HG03565 (cell line): ENCODE data around the gene ENOX2.
"Not testable (repeated sequence)": the region's sequence is repeated elsewhere in the genome, so short reads cannot be mapped to it uniquely, and the experiment has no call there.

ENCODE experiments used
- ATAC-seq: cut with Tn5 transposase; IDR thresholded peaks from one replicate; pipeline ENCODE4 v1.9.1; 2021; ENCODE audit warnings: mild to moderate bottlenecking, moderate library complexity; ENCODE audit not compliant: unreplicated experiment

Gene ENOX2

DNA sequence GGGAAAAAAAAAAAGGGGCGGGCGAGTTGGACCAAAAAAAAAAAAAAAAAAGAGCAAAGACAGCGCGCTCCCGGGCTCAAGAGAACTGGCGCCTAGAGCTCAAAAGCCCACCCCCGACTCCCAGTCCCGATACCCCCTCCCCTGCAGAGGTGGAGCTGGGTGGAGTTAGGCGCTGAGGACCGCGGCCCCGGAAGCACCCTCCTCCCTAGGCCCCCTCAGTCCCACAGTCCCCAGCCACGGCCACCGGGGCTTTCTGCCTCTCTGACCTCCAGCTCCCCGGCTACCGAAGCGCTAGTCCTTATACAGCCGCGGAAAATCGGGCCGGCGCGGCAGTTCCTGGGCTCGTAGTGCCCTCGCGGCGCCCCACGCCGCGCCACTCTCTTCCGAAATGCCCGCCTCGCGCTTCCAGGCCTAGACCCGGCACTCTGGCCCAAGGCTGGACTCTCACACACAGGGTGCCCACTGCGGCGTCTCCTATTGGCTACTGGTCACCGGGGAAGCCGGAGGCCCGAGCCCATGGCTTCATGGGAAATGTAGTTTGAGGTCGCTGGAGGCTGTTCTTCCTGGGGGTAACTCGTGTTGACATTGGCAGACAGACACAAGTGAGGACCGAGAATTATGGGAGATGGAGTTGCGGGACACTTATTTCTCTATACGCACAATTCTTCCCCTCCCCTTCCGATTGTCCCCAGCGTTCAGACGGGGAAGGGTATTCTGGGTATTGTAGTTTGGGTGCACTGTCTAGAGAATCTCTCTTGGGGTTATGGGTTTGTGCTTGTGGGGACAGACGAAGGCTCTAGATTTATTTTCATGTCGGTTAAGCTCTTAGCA is at the start of gene ENOX2:
TSS of gene ENOX2 (minus strand) at position 427 of the 831 bp plus-strand sequence. CDS start 199,993 bp downstream, outside the sequence.
- ATAC-seq: peak; percentile 96

DNA sequence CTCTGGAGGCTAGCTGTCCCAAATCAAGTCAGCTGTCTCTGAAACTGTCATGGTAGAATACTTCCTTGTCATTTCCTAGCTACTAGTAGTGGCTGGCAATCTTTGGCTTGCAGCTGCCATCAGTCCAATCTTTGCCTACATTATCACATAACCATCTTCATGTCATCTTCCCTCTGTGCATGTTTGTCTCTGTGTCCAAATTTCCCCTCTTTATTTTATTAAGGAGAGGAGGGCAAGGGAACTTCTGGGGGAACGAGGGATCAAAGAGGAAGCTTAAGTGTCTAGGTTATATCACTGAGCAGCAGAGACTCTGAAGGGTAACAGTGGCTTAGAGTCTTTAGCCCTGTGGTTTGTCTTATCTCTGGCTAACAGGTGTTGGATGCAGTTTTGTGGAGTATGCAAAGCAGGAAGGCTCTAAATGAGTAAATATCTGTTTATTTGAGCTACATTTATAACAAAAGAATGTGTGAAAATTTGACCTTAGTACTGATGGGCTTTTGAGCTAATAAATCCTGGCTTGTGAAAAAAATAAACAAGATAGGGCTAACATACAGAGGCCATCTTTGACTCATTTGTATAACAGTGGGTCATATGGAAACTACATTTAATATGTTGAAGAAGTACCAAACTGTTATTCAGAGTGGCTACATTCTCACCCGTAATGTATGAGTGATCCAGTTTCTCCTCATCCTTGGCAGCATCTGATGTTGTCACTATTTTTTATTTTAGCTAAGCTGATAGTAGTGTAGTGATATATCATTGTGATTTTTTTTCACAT is 49.4 kb upstream of the ENOX2 start:
- ATAC-seq: peak; percentile 94

DNA sequence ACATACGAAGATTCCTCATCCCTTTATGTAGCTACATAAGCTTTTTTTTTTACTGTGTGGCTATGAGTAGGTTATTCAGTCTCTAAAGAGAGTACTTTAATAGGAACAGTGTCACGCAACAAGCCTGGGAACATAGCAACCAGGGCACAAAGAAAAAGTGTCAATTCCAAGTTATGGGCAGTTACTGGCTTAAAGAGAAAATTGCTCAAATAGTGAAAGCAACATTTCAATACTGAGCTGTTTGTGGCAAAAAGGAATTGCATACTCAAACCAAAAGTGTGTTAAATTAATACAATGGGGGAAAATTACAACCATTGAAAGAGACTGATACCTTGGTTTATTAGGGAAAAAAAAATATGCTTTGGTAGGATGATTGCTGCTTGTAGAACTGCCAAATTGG is 41.2 kb upstream of the ENOX2 start:
- ATAC-seq: no peak

GRCh38 chrX:130937101-130937500 is 34.1 kb upstream of the ENOX2 start:
- no peak for ATAC-seq

DNA sequence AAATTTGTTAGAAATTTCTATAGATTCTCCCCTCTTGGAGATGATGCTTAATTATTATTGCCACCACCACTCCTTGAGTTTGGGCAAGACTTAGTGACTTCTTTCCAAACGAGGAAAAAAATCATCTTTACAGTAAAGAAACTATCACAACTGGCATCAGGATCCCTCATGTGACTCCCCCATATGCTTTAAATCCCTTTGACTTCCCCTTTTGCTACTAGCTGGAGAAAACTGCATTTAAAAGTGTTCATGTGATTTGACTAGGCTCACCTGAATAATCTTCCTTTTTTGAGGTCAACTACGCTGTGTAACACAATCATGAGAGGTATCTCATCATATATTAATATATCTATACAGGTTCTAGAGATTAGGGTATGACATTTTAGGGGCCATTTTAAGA is 30.3 kb upstream of the ENOX2 start:
- no peak for ATAC-seq

- not testable (repeated sequence) for ATAC-seq
Observed at GRCh38 chrX:130920405-130920804, 17.4 kb upstream of the ENOX2 start.

DNA sequence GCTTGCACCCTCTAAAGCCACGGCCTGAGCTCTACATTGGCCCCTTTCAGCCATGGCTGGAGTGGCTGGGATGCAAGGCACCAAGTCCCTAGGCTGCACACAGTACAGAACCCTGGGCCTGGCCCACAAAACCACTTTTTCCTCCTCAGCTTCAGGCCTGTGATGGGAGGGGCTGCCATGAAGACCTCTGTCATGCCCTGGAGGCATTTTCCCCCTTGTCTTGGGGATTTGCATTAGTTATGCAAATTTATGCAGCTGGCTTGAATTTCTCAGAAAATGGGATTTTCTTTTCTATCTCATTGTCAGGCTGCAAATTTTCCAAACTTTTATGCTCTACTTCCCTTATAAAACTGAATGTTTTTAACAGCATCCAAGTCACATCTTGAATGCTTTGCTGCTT is 16.7 kb upstream of the ENOX2 start:
- ATAC-seq: not testable (repeated sequence)

GRCh38 chrX:130918498-130918897 is 15.5 kb upstream of the ENOX2 start:
- not testable (repeated sequence) for ATAC-seq

GRCh38 chrX:130916636-130917422 is 13.8 kb upstream of the ENOX2 start:
- ATAC-seq: no peak

- no peak for ATAC-seq
Observed at GRCh38 chrX:130915302-130915701, 12.3 kb upstream of the ENOX2 start.

- ATAC-seq: no peak
Observed at GRCh38 chrX:130909469-130910136, 6.6 kb upstream of the ENOX2 start.

DNA sequence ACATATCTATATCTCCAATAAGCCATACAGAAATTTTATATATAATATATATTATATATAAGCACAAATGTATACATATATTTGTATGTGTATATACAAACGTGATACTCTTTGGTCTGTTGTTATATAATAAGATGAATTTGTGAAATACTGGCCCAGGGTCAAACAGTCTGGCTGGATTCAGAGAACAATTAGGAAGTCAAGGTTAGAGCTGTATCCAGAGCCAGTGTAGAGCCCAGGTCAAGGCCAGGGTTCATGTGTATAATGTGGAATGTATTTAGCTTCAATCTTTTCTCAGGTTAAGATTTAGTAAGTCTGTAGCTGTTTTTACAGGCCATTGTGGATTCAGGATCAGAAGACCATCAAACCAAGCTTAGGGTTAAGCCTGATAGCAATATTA is 3.8 kb upstream of the ENOX2 start:
- ATAC-seq: no peak

DNA sequence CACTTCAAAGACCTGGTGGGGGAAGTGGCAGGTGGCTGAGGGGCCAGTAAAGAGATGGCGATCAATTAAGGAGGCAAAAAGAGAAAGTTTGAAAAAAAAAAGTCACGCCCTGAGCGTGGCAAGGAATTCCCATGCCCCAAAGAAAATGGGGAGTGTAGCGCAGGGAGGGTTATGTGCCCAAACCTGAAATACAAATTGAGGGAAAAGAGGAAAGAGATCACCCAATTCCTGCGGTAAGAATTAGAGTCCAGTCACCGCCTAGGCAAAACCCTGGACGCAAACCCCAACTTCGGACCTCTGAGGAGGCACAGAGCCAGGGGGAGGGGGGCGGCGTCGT is 595 bp downstream of the ENOX2 start:
- no peak for ATAC-seq

GRCh38 chrX:130896802-130897501 is 6.1 kb downstream of the ENOX2 start:
- ATAC-seq: no peak

- ATAC-seq: no peak
Observed at GRCh38 chrX:130896026-130896425, 7.0 kb downstream of the ENOX2 start.

DNA sequence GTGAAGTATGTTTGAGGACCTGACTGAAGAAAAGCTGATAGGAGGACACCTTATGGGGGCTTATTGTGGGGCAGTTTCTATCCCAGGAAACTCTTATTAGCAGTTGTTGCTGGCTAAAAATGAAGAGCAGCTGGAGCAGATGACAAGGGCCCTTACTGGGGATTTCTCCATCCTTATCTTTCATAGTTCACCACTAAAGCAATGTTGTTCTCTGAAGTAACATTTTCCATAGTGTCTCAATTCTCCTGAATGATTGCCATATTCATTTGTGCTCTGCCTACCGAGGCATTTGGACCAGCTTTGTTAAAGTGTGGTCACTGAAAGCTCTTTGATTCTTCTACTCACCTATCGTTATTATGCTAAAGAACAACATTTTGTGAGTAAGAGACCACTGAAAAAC is 7.7 kb downstream of the ENOX2 start:
- no peak for ATAC-seq

DNA sequence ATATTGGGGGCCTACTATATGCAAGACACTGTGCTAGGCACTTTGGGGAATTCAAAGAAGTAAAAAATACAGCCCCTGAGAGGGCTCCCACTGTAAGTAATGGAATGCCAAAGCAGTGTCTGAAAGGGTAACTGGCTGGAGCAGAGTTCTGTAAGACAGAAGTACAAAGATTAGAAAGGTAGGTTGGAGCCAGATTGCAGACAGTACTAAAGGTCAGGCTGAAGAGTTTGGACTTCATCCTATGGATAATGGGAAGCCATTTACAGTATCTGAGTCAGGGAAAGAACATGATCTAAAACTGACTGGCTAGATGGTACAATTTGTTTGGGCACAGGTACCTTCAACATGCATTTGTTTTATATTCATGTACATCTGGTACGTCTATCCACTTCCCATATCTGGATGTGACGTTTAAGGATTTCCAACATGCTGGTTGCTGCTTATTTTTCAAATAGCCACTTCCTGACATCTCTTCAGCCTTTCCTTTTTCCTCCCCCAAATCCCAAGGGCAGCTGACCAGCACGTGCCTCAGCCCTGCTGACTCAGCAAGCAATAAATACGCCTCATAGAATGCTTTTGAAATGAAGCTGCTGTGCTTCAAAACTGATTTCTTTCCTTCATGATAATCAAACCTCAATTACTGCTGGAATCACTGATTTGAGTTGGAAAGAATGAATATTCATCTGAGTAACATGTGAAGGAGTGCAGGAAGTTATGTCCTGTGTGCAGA is 9.5 kb downstream of the ENOX2 start:
- no peak for ATAC-seq

DNA sequence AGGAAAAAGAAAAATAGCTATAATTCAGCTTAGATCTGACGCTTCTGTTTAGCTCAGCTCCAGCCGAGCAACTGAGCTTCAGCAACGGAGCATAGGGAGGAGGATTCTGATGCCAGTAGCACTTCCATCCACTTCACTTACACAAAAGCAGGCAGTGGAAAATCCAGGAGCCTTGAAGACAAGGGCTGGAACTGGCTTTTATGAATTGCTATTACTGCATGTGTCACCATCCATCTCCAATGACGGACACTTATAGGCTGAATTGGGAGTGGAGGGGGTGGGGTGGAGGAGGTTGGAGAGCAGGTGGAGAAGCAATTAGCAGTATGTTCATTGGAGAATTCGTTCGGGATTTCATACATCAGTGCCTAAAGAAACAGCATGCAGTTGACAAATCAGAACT is 15.6 kb downstream of the ENOX2 start:
- no peak for ATAC-seq

- no peak for ATAC-seq
Observed at GRCh38 chrX:130885996-130886395, 17.0 kb downstream of the ENOX2 start.

DNA sequence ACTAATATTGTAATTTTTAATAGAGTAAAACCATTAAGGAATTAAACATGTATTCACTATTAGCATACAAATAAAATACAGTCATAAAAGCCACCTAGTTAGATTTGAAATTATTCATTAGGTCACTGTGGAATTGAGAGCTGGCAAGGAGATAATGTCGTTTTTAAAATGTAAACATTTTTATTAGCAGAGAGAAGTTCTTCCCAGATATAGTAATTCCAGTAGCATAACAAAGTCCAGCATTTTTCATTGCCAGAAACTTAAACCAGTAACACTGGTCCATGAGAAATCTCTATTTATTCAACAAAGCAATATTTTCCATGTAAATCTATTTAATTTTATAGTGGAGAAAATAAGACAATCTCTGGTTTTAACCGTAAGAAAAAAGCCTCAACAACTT is 17.5 kb downstream of the ENOX2 start:
- ATAC-seq: no peak
